Pancreas (tissue), 10 donors: ENCODE measurements around the gene AKT1. TPM values are rescaled to one million over a fixed set of nuclear protein-coding genes. Genes with fewer than 3 reads are reported as not detected.

ENCODE experiments used
- ATAC-seq, 4 donors: fragments of 200-7000 bp; cut with Tn5 transposase; one replicate each; pipeline versions ENCODE4 v1.8.0 to v1.9.1; 2020; ENCODE audit warnings: mild to moderate bottlenecking in 4 of 4, moderate library complexity in 4 of 4
- DNase-seq, 6 donors: peaks; one replicate each; pipeline ENCODE4 v3.0.0-alpha.2; 2020
- FAIRE-seq: peaks from 2 replicates; lab custom pipeline; 2012; peaks lifted over from hg19 to GRCh38; lab: Jason Lieb, UNC
- H3K27ac ChIP-seq, 4 donors: fragments of 200-600 bp; sonication (generic); 1 replicate in 3 of 4; 2 replicates in 1 of 4; pipeline versions ENCODE4 v1.5.0 to v1.8.0; 2020
- H3K27me3 ChIP-seq, 4 donors: fragments of 200-600 bp; one replicate each; pipeline ENCODE4 v1.8.0; 2021
- H3K36me3 ChIP-seq, 3 donors: fragments of 200-600 bp; sonication (generic) in 1 of 3; one replicate each; pipeline versions ENCODE4 v1.5.0 to v1.8.0; 2020 to 2021
- H3K4me1 ChIP-seq, 3 donors: fragments of 200-600 bp; one replicate each; pipeline ENCODE4 v1.8.0; 2021
- H3K4me3 ChIP-seq, 4 donors: fragments of 200-600 bp; sonication (generic) in 2 of 4; one replicate each; pipeline versions ENCODE4 v1.5.0 to v1.8.0; 2020 to 2021
- H3K9me3 ChIP-seq, 4 donors: fragments of 200-600 bp; one replicate each; pipeline ENCODE4 v1.8.0; 2021
- WGBS, 2 donors: extraction: QIAGEN DNeasy Blood & Tissue Kit; methylation state at CpG; one replicate each; pipeline ENCODE4 v1.1.7; 2013; 5-methylcytosine and 5-hydroxymethylcytosine counted together
- intact Hi-C, 3 donors: fragments of 100-400 bp; cut with DNase I; formaldehyde crosslinking; loops; one replicate each; pipeline versions ENCODE4 v1.11.1 to v1.14.2; 2022
- polyA plus RNA-seq, 2 donors: library from polyadenylated mRNA; stranded (reverse); fragments of 200-250 nt; gene quantifications; one replicate each; pipeline ENCODE4 v1.2.3, GENCODE V29; 2013
- total RNA-seq, 6 donors: library from RNA; stranded (reverse); fragmentation: NEBNext Ultra II Directional in 4 of 6; extraction: Animal tissue kit (Norgen Biotek cat#: 25700) in 4 of 6; gene quantifications; one replicate each; pipeline versions ENCODE4 v1.2.1 to v1.2.4, GENCODE V29; 2021 to 2023
- TF ChIP-seq, protein P1 (sequence below), 4 donors: fragments of 200-600 bp; sonication (generic) in 3 of 4; IDR thresholded peaks; one replicate each; pipeline versions ENCODE4 v1.5.0 to v1.8.0; 2021; ENCODE audit warnings: antibody characterized with exemption in 4 of 4
- donor health status: healthy with polysubstance abuse.
- donor health status: DM: no; HTN: no; CAD: no; lungs with moderate emphysema.
- donor health status: DM: no; HTN: no; CAD: no.
- donor health status: control.
- donor health status: control.
- donor health status: Bipolar disorder and iron deficiency.
- donor health status: DM: yes; HTN: yes; CAD: no.
- donor health status: DM: no; HTN: no; CAD: no.
- donor health status: DM: no; HTN: no; CAD: no.
- donor health status: DM: yes; HTN: yes; CAD: no.

The AKT1 gene
- total and polyA plus RNA-seq, 8 donors, result 70.0 to 106 (median 84.6) TPM

DNA sequence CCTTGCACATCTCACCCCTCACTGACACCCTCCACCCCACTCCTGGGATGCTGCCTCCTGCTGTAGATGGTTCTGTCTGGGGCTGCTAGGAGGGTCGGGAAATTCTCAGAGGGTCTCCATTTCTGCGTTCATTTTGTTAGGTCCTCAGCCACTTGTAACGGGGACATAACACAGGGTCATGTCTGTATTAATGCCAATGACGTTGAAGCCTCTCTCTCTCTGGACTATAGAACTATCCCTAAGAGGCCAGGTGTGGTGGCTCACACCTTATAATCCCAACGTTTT lies 28.0 kb downstream of the AKT1 start:
- TF ChIP-seq, protein P1, sequence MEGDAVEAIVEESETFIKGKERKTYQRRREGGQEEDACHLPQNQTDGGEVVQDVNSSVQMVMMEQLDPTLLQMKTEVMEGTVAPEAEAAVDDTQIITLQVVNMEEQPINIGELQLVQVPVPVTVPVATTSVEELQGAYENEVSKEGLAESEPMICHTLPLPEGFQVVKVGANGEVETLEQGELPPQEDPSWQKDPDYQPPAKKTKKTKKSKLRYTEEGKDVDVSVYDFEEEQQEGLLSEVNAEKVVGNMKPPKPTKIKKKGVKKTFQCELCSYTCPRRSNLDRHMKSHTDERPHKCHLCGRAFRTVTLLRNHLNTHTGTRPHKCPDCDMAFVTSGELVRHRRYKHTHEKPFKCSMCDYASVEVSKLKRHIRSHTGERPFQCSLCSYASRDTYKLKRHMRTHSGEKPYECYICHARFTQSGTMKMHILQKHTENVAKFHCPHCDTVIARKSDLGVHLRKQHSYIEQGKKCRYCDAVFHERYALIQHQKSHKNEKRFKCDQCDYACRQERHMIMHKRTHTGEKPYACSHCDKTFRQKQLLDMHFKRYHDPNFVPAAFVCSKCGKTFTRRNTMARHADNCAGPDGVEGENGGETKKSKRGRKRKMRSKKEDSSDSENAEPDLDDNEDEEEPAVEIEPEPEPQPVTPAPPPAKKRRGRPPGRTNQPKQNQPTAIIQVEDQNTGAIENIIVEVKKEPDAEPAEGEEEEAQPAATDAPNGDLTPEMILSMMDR (IDR thresholded peaks at IDR 0.05), result no peak
- H3K36me3 ChIP-seq, result peaks cover 0 to 4% (median 0%) of the 10 kb centered on the region in 3 donors
- no peak overlapping the region for H3K4me3 ChIP-seq
- DNase-seq (no peak), ATAC-seq (no peak), FAIRE-seq (no peak)
- no peaks in the 10 kb centered on the region for H3K27me3 ChIP-seq
- H3K4me1 ChIP-seq, result peaks cover 0 to 7% (median 0%) of the 10 kb centered on the region in 3 donors
- no peaks in the 10 kb centered on the region for H3K9me3 ChIP-seq
- intact Hi-C loops, result no loop called here
- 71 to 75% methylated on average over 5 of the region's 5 CpGs for whole genome bisulfite sequencing, 2 donors
- H3K27ac ChIP-seq, result no peak overlapping the region

DNA sequence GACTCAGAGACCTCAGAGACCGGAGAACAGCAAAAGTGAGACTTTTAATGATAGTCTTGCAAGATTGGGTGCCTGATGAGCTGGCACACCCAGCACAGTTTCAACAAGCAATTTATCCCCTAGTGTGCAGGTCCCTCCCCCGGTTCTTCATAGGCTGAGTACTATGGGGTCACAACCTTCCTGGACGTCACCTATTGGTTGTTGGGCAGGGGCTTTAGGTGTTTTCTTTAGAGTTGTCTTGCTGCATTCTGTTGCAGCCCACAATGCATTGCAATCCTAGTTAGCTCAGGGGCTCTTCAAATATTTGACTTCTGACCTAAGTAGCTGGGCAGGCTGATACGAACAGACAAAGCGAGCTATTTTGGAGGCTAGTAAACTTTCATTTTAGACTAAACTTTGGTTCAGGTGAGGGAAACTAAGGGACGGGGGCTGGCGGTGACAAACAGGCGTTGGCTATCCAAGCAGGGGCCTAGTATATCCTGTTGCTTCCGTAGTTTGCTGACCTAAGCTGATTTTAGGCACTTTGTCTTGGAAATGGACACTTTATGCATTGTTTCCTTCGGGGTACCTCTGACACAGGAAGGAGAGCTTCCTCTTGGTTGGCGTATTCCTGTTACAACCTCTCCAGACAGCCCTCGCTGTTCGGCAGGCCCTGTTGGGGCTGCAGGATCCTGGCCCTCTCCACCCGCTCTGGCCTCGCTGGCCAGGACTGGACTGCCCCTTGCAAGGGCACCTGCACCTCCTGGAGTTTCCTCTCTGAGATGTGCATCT lies 28.5 kb downstream of the AKT1 start:
- FAIRE-seq, result no peak
- H3K36me3 ChIP-seq, result no peaks in the 10 kb centered on the region
- intact Hi-C loops, result no loop called here
- H3K9me3 ChIP-seq, result no peaks in the 10 kb centered on the region
- TF ChIP-seq, protein P1 (IDR thresholded peaks at IDR 0.05), result no peak
- peak in 1 of 6 donors; percentile 40 for DNase-seq
- H3K4me3 ChIP-seq, result no peak overlapping the region
- no peak for ATAC-seq
- peaks cover 0 to 7% (median 0%) of the 10 kb centered on the region in 3 donors for H3K4me1 ChIP-seq
- H3K27ac ChIP-seq, result no peak overlapping the region
- WGBS, 2 donors, result 84 to 87% methylated on average over 15 of the region's 15 CpGs
- H3K27me3 ChIP-seq, result no peaks in the 10 kb centered on the region

DNA sequence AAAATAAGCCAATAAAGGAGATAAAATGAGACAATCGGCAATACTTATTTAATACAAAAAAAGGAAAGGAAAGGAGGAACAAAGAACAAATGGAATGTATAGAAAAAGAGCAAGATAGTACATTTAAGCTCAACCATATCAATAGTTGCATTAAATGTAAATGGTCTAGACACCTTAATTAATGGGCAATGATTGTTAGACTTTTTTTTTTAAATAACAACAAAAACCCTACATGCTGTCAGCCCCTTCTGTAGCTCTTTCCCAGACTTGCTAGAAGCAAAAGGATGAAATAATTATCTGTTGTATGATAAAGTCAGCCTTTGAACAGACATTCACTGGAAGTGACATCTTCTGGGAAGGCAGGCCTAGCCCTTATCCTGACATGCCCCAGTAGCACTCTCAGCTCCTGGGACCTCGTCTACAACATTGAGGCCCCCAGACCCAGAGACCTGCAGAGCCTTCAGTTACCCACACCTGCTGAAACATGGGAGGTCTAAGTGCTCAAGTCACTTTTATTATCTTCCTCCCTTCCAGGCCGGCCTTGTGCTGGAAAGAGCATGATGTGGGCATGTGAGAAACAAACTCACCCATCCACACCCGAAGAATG lies 29.2 kb downstream of the AKT1 start:
- FAIRE-seq (no peak), DNase-seq (peak in 1 of 6 donors; percentile 8), ATAC-seq (no peak)
- no peaks in the 10 kb centered on the region for H3K9me3 ChIP-seq
- intact Hi-C loops, result no loop called here
- H3K4me3 ChIP-seq, result no peak overlapping the region
- WGBS, 2 donors, result 97% methylated on average over 4 of the region's 4 CpGs
- peaks cover 0 to 7% (median 0%) of the 10 kb centered on the region in 3 donors for H3K4me1 ChIP-seq
- TF ChIP-seq, protein P1 (IDR thresholded peaks at IDR 0.05), result no peak
- no peak overlapping the region for H3K27ac ChIP-seq
- no peaks in the 10 kb centered on the region for H3K27me3 ChIP-seq
- no peaks in the 10 kb centered on the region for H3K36me3 ChIP-seq

DNA sequence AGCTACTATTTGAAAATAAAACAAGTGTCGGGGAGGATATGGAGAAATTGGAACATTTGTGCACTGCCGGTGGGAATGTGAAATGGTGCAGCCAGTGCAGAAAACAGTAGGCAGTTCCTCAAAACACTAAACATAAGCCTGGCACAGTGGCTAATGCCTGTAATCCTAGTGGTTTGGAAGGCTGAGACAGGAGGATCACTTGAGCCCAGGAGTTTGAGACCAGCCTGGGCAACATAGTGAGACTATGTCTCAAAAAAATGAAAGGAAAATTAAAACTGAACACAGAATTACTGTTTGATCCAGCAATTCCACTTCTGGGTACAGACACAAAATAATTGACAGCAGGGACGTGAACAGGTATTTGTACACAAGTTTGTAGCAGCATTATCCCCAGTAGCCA lies 30.0 kb downstream of the AKT1 start:
- Histone ChIP-seq H3K36me3 (no peaks in the 10 kb centered on the region), H3K9me3 (no peaks in the 10 kb centered on the region), H3K27me3 (no peaks in the 10 kb centered on the region), H3K27ac (no peak overlapping the region), H3K4me1 (peaks cover 0 to 7% (median 0%) of the 10 kb centered on the region in 3 donors), H3K4me3 (no peak overlapping the region)
- intact Hi-C loops, result no loop called here
- TF ChIP-seq, protein P1 (IDR thresholded peaks at IDR 0.05), result no peak
- DNase-seq (no peak), FAIRE-seq (no peak), ATAC-seq (no peak)
- 92% methylated on average over 3 of the region's 3 CpGs for WGBS, 2 donors
